Lung microvascular endothelial cell (primary cell): ENCODE measurements around the gene OR2M2. TPM values are rescaled to one million over a fixed set of nuclear protein-coding genes. Genes with fewer than 3 reads are reported as not detected.

ENCODE experiments used
- total RNA-seq: library from RNA; depleted of rRNA; stranded (reverse); fragments of >200 nt; gene quantifications from 2 replicates; pipeline ENCODE4 v1.2.1, GENCODE V29; 2014

The OR2M2 gene
- total RNA-seq, 1 donor from 2014 or later: not detected

Other genes starting within 250 kb of the OR2M2 start
- not detected in 2 replicates for gene OR2AJ1, start 249.9 kb upstream of the OR2M2 start, total RNA-seq
- gene OR2L8, start 226.0 kb upstream of the OR2M2 start, total RNA-seq: not detected in 2 replicates
- not detected in 2 replicates for gene OR2AK2, start 209.6 kb upstream of the OR2M2 start, total RNA-seq
- not detected in 2 replicates for gene OR2L5, start 161.2 kb upstream of the OR2M2 start, total RNA-seq
- gene OR2L2, start 144.8 kb upstream of the OR2M2 start, total RNA-seq: under 0.01 TPM in 1 of 2 replicates, not detected in the other
- not detected in 2 replicates for gene OR2L3, start 128.0 kb upstream of the OR2M2 start, total RNA-seq
- gene OR2L13, start 79.6 kb upstream of the OR2M2 start, total RNA-seq: not detected in 2 replicates
- not detected in 2 replicates for gene OR2M5, start 29.7 kb upstream of the OR2M2 start, total RNA-seq
- gene OR2M3, start 22.4 kb downstream of the OR2M2 start, total RNA-seq: not detected in 2 replicates
- not detected in 2 replicates for gene OR2M4, start 56.6 kb downstream of the OR2M2 start, total RNA-seq
- not detected in 2 replicates for gene OR2T33, start 103.2 kb downstream of the OR2M2 start, total RNA-seq
- not detected in 2 replicates for gene OR2T12, start 128.6 kb downstream of the OR2M2 start, total RNA-seq
- not detected in 2 replicates for gene OR2M7, start 149.7 kb downstream of the OR2M2 start, total RNA-seq
- not detected in 2 replicates for gene OR14C36, start 174.0 kb downstream of the OR2M2 start, total RNA-seq
- gene OR2T4, start 186.8 kb downstream of the OR2M2 start, total RNA-seq: not detected in 2 replicates
- not detected in 2 replicates for gene OR2T6, start 200.9 kb downstream of the OR2M2 start, total RNA-seq
- not detected in 2 replicates for gene OR2T1, start 228.2 kb downstream of the OR2M2 start, total RNA-seq